Rectal smooth muscle tissue (tissue), 1 donor: ENCODE measurements around the gene COP1.
"Not testable (repeated sequence)": the region's sequence is repeated elsewhere in the genome, so short reads cannot be mapped to it uniquely, and the experiment has no call there.

ENCODE experiments used
- H3K27ac ChIP-seq: one replicate; pipeline ENCODE4 v1.7.0; 2013; ENCODE audit warnings: low read depth, low read length, inconsistent platforms
- H3K27me3 ChIP-seq: one replicate; pipeline ENCODE4 v1.7.0; 2013; ENCODE audit warnings: low read length; ENCODE audit not compliant: control insufficient read depth, insufficient read depth
- H3K36me3 ChIP-seq: one replicate; pipeline ENCODE4 v1.7.0; 2013; ENCODE audit warnings: low read length; ENCODE audit not compliant: control insufficient read depth, insufficient read depth
- H3K4me1 ChIP-seq: one replicate; pipeline ENCODE4 v1.7.0; 2013; ENCODE audit warnings: low read length; ENCODE audit not compliant: control insufficient read depth, insufficient read depth
- H3K4me3 ChIP-seq: one replicate; pipeline ENCODE4 v1.7.0; 2013; ENCODE audit warnings: low read length
- H3K9ac ChIP-seq: one replicate; pipeline ENCODE4 v1.7.0; 2013; ENCODE audit warnings: low read length

The COP1 gene

GRCh38 chr1:176101951-176102642 lies 105.0 kb downstream of the COP1 start:
- H3K4me1 ChIP-seq: no peaks in the 10 kb centered on the region
- no peak overlapping the region for H3K27ac ChIP-seq
- H3K36me3 ChIP-seq: peaks cover 14% of the 10 kb centered on the region
- no peak overlapping the region for H3K9ac ChIP-seq
- H3K27me3 ChIP-seq: no peaks in the 10 kb centered on the region
- H3K4me3 ChIP-seq: no peak overlapping the region

DNA sequence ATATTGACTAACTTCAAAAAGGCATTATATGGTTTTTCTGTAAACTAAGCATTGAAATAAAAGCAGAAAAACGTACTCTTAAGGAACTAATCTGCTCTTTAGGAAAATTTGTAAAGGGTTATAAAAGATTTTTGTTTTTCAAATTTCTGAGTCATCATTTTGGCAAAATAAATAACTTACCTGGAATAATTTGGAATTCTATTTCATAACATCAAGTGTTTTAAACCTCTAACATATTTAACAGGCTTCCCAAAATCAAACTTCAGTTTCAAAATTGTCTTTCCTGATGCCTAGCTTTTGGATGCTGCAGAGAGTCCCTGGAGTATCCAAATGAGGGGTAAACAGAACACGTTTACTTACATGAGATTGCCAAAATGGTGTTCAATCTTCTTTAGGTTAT lies 108.5 kb downstream of the COP1 start:
- H3K4me1 ChIP-seq: no peaks in the 10 kb centered on the region
- H3K27ac ChIP-seq: no peak overlapping the region
- H3K36me3 ChIP-seq: peaks cover 11% of the 10 kb centered on the region
- H3K9ac ChIP-seq: no peak overlapping the region
- no peak overlapping the region for H3K4me3 ChIP-seq
- no peaks in the 10 kb centered on the region for H3K27me3 ChIP-seq

GRCh38 chr1:176096015-176096414 lies 111.1 kb downstream of the COP1 start:
- no peaks in the 10 kb centered on the region for H3K27me3 ChIP-seq
- no peak overlapping the region for H3K9ac ChIP-seq
- no peak overlapping the region for H3K4me3 ChIP-seq
- peaks cover 2% of the 10 kb centered on the region for H3K36me3 ChIP-seq
- H3K27ac ChIP-seq: no peak overlapping the region
- H3K4me1 ChIP-seq: no peaks in the 10 kb centered on the region

GRCh38 chr1:176090766-176091165 lies 116.3 kb downstream of the COP1 start:
- Histone ChIP-seq H3K4me1 (no peaks in the 10 kb centered on the region), H3K9ac (no peak overlapping the region), H3K27me3 (no peaks in the 10 kb centered on the region), H3K27ac (no peak overlapping the region), H3K4me3 (no peak overlapping the region), H3K36me3 (no peaks in the 10 kb centered on the region)

GRCh38 chr1:176087746-176088145 lies 119.3 kb downstream of the COP1 start:
- H3K36me3 ChIP-seq, H3K4me1 ChIP-seq, H3K4me3 ChIP-seq, H3K27me3 ChIP-seq, H3K9ac ChIP-seq, H3K27ac ChIP-seq: not testable (repeated sequence)

DNA sequence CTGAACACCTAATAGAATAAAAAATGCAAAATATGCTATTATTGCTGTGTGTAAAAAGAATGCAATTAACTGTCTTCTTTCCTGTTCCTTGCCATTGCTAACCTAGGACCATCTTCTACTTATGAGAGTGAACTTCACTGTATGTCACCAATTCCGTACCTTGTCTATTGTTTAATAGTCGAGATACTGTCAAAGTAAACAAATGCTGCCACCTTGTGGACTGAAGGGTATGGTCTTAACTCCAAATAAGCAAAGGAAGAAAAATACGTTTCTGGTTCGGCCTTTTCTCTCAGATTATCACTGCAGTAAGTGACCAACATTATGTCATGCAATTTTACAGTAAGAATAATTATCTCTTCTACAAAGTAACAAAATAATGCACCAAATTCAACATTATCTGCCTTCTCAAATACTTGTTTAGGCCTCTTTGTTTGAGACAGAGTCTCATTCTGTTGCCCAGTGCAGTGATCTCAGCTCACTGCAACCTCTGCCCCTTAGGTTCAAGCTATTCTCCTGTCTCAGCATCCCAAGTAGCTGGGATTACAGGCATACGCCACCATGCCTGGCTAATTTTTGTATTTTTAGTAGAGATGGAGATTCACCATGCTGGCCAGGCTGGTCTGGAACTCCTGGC lies 133.4 kb downstream of the COP1 start:
- Histone ChIP-seq H3K36me3 (peaks cover 3% of the 10 kb centered on the region), H3K27me3 (no peaks in the 10 kb centered on the region), H3K4me3 (no peak overlapping the region)

GRCh38 chr1:176068901-176069300 lies 138.2 kb downstream of the COP1 start:
- Histone ChIP-seq H3K27ac (no peak overlapping the region), H3K4me1 (no peaks in the 10 kb centered on the region), H3K9ac (no peak overlapping the region), H3K36me3 (no peaks in the 10 kb centered on the region), H3K27me3 (no peaks in the 10 kb centered on the region), H3K4me3 (no peak overlapping the region)

More for the DNA sequence above, 133.4 kb downstream of the COP1 start:
- no peak overlapping the region for H3K27ac ChIP-seq
- no peak overlapping the region for H3K9ac ChIP-seq
- no peaks in the 10 kb centered on the region for H3K4me1 ChIP-seq

GRCh38 chr1:176068256-176068655 lies 138.8 kb downstream of the COP1 start:
- Histone ChIP-seq H3K4me1 (no peaks in the 10 kb centered on the region), H3K9ac (no peak overlapping the region), H3K27me3 (no peaks in the 10 kb centered on the region), H3K4me3 (no peak overlapping the region), H3K27ac (no peak overlapping the region), H3K36me3 (no peaks in the 10 kb centered on the region)

DNA sequence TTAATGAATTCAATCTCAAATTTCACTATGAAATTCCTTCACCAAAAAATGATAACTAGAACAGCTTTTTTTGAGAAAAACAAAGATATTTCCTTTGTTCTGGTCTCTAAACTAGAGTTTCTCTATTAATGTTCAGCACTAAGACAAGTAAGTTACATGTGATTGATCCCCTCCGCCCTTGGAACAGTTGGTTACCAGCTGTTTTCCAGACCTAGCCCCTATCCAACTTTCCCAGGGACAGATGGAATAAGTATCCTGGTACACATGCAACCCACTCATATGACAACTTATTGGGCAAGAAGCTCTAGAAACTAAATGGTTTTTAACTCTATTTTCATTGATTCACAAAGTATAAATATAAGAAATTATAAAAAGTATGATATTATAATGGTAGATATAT lies 140.4 kb downstream of the COP1 start:
- Histone ChIP-seq H3K36me3 (no peaks in the 10 kb centered on the region), H3K4me1 (no peaks in the 10 kb centered on the region), H3K27me3 (no peaks in the 10 kb centered on the region), H3K27ac (no peak overlapping the region), H3K4me3 (no peak overlapping the region), H3K9ac (no peak overlapping the region)

DNA sequence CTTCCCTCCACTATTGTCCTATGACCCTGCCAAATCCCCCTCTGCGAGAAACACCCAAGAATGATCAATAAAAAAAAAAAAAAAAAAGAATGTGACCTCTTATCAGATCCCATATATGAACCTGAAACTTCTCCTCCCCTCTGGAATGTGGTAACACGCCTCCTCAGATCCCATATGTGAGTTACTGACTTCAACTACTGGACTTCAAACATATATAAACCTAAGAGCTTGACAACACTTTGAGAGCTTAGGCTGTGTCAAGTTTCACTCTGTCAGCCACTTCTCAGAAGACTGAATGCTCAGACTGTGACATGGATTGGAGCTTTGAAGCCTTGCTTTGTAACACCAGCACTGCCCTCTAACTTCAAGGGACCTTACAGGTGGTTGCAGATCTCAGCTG lies 148.4 kb downstream of the COP1 start:
- Histone ChIP-seq H3K36me3 (no peaks in the 10 kb centered on the region), H3K27me3 (no peaks in the 10 kb centered on the region), H3K9ac (no peak overlapping the region), H3K4me3 (no peak overlapping the region), H3K4me1 (no peaks in the 10 kb centered on the region), H3K27ac (no peak overlapping the region)

GRCh38 chr1:176056312-176056711 lies 150.8 kb downstream of the COP1 start:
- Histone ChIP-seq H3K27me3 (no peaks in the 10 kb centered on the region), H3K4me3 (no peak overlapping the region), H3K27ac (no peak overlapping the region), H3K4me1 (no peaks in the 10 kb centered on the region), H3K36me3 (no peaks in the 10 kb centered on the region), H3K9ac (no peak overlapping the region)

DNA sequence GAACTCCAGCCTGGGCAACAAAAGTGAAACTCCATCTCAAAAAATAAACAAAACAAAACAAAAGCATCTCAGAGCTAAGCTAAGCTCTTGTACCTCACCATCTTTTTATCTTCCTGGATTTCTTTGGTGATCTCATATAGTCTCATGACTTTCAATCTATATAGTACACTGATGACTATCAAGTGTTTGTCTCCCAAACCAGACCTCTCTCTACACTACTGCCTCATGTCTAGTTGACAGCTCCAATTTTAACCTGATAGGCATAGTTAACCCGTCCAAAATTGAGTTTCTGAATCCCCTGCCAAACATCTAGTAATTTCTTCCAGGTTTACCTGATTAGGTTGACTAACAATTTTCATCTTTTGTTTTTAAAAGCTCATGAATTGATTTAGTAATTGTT lies 151.7 kb downstream of the COP1 start:
- Histone ChIP-seq H3K4me1 (no peaks in the 10 kb centered on the region), H3K4me3 (no peak overlapping the region), H3K9ac (no peak overlapping the region), H3K27ac (no peak overlapping the region), H3K27me3 (no peaks in the 10 kb centered on the region), H3K36me3 (no peaks in the 10 kb centered on the region)

GRCh38 chr1:176051902-176052518 lies 155.1 kb downstream of the COP1 start:
- Histone ChIP-seq H3K36me3 (no peaks in the 10 kb centered on the region), H3K4me3 (no peak overlapping the region), H3K27me3 (no peaks in the 10 kb centered on the region), H3K9ac (no peak overlapping the region), H3K27ac (no peak overlapping the region), H3K4me1 (no peaks in the 10 kb centered on the region)
